HL-60/S4 treated with retinoic acid at 250 ng/mL for 4 days and 3 days (cell line): ENCODE data around the gene EXD2.
"Not testable (repeated sequence)": the region's sequence is repeated elsewhere in the genome, so short reads cannot be mapped to it uniquely, and the experiment has no call there.

Experiments used
- in situ Hi-C: fragments of 300-500 bp; cut with MboI; formaldehyde crosslinking; loops from 2 replicates; pipeline ENCODE4 v1.7.0; 2022; ENCODE audit warnings: low sequenced_read_pairs

Gene EXD2

GRCh38 chr14:69275331-69275730, 84.0 kb downstream of the EXD2 start:
- in situ Hi-C loops, result no loop called here

- in situ Hi-C loops, result not testable (repeated sequence)
Measured at GRCh38 chr14:69277356-69277755, 86.1 kb downstream of the EXD2 start.

GRCh38 chr14:69280746-69281291, 89.5 kb downstream of the EXD2 start:
- in situ Hi-C loops, result no loop called here

GRCh38 chr14:69281450-69282169, 90.3 kb downstream of the EXD2 start:
- in situ Hi-C loops, result no loop called here

- in situ Hi-C loops, result no loop called here
Measured at GRCh38 chr14:69282448-69282847, 91.2 kb downstream of the EXD2 start.

GRCh38 chr14:69284170-69284569, 92.9 kb downstream of the EXD2 start:
- in situ Hi-C loops, result no loop called here

- in situ Hi-C loops, result no loop called here
Measured at GRCh38 chr14:69285661-69286255, 94.5 kb downstream of the EXD2 start.

- in situ Hi-C loops, result no loop called here
Measured at GRCh38 chr14:69287098-69288010, 96.1 kb downstream of the EXD2 start.

GRCh38 chr14:69288011-69288771, 96.9 kb downstream of the EXD2 start:
- in situ Hi-C loops, result no loop called here

GRCh38 chr14:69288956-69289705, 97.8 kb downstream of the EXD2 start:
- in situ Hi-C loops, result no loop called here

GRCh38 chr14:69289811-69290520, 98.7 kb downstream of the EXD2 start:
- in situ Hi-C loops, result no loop called here

GRCh38 chr14:69290881-69291280, 99.6 kb downstream of the EXD2 start:
- in situ Hi-C loops, result not testable (repeated sequence)

GRCh38 chr14:69291396-69291795, 100.1 kb downstream of the EXD2 start:
- in situ Hi-C loops, result no loop called here

GRCh38 chr14:69291891-69292561, 100.7 kb downstream of the EXD2 start:
- in situ Hi-C loops, result no loop called here
